GM20000 (cell line): ENCODE data around the gene BEST1.
"Not testable (repeated sequence)": the region's sequence is repeated elsewhere in the genome, so short reads cannot be mapped to it uniquely, and the experiment has no call there.

Experiments
- DNase-seq: peaks from one replicate; pipeline ENCODE4 v3.0.0; 2012; ENCODE audit warnings: low spot score
- TF ChIP-seq, protein P1 (sequence below): IDR thresholded peaks from 2 replicates; pipeline ENCODE4 v1.5.1; 2012; ENCODE audit warnings: mild to moderate bottlenecking, control low read depth; ENCODE audit errors: extremely low read depth, missing control alignments

Gene BEST1

DNA sequence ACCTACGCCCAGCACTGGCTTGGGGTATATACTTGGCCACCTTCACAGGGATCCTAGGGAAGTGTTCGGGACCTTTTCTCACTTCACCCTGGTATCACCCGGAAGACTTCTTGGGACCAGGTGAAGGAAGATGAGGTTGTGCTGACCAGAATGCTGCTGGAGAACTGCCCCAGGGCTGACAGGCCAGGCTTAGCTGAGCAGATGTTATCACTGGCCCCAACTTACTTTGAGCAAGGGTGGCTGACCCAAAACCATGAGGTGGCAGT is 12.8 kb downstream of the BEST1 start:
- TF ChIP-seq, protein P1, sequence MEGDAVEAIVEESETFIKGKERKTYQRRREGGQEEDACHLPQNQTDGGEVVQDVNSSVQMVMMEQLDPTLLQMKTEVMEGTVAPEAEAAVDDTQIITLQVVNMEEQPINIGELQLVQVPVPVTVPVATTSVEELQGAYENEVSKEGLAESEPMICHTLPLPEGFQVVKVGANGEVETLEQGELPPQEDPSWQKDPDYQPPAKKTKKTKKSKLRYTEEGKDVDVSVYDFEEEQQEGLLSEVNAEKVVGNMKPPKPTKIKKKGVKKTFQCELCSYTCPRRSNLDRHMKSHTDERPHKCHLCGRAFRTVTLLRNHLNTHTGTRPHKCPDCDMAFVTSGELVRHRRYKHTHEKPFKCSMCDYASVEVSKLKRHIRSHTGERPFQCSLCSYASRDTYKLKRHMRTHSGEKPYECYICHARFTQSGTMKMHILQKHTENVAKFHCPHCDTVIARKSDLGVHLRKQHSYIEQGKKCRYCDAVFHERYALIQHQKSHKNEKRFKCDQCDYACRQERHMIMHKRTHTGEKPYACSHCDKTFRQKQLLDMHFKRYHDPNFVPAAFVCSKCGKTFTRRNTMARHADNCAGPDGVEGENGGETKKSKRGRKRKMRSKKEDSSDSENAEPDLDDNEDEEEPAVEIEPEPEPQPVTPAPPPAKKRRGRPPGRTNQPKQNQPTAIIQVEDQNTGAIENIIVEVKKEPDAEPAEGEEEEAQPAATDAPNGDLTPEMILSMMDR = no peak
- no peak for DNase-seq

DNA sequence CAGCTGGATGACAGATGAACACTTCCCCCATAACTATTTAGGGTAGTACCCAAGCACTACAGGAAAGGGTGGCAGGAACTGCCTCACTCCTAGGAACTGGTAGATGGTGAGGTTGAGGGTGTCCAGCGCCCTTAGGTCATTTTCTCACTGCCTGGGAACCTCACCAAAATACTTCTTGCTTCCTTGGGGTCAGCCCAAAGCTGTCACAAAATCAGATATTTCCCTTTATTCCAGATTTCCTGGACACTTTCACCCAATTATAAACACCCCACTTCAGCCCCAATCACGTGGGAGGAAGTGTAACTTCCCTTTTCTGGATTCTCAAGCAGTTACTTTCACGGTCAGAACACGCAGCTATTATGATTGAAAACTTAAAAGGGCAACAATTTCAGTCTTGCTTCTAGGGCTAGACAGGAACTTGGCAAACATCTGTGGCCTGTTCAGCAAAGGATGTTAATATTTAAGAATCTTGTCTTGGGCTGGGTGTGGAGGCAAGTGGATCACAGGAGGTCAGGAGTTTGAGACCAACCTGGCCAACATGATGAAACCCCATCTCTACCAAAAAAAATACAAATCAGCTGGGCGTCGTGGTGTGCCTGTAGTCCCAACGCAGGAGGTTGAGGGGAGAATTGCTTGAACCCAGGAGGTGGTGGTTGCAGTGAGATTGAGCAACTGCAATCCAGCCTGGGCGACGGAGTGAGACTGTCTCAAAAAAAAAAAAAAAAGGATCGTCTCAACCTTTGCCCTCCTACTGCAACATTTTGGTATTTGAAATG is 13.3 kb downstream of the BEST1 start:
- TF ChIP-seq, protein P1 = no peak
- no peak for DNase-seq

DNA sequence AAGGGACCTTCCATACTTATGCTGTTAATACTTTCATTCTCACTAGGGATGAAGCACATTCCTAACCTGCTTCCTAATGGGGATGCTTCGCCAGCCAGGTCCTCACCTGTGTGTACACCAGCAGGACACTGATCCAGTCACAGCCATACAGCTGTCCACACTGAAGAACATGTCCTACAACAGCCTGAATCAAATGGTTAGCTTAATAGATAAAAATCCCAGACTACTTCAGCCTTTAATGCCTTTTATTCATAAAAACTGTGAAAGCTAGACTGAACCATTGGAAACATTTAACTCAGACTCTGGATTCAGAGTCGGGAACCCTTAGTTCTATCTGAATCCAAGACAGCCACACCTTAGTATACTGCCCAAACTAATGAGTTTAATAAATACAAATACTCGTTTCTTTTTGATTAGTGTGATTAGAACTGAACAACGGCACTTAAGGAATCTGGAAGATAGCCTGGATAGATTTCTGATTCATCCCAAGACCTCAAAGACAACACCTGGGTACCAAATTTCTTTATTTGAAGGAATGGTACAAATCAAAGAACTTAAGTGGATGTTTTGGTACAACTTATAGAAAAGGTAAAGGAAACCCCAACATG is 14.0 kb downstream of the BEST1 start:
- TF ChIP-seq, protein P1 = no peak
- DNase-seq = no peak

DNA sequence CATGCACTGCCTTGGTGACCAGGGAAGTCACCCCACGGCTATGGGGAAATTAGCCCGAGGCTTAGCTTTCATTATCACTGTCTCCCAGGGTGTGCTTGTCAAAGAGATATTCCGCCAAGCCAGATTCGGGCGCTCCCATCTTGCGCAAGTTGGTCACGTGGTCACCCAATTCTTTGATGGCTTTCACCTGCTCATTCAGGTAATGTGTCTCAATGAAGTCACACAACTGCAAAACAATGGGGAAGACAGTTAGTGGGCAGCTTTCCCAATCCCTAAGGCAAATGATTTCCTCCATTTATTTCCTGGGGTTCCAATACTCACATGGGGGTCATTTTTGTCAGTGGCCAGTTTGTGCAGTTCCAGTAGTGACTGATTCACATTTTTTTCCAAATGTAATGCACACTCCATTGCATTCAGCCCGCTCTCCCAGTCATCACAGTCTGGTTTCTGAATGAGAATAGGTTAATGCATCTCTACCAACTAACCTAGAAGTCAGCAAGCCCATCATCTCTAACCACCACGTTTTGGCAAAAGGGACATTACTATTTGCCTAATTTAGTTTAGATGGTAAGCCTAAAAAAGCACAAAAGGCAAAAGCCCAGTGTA is 14.6 kb downstream of the BEST1 start:
- not testable (repeated sequence) for DNase-seq

DNA sequence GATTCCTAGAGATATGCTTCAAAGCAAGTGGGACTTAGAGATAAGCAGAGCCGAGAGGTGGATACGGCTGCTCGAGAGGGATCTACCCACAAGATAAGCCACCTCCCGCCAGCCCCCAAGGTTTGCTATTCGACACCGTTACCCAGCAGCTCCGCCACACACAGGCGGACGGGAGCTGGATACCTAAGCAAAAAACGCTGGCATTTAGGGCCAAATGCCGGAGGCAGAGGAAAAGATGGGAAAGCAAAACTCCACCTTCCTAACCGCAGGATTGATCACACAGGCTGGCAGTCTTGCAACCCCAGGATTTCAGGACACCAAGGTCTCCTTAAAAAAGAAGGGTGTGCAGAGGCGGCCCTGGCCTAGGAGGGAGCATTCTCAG is 16.6 kb downstream of the BEST1 start:
- no peak for DNase-seq
- TF ChIP-seq, protein P1 = no peak

DNA sequence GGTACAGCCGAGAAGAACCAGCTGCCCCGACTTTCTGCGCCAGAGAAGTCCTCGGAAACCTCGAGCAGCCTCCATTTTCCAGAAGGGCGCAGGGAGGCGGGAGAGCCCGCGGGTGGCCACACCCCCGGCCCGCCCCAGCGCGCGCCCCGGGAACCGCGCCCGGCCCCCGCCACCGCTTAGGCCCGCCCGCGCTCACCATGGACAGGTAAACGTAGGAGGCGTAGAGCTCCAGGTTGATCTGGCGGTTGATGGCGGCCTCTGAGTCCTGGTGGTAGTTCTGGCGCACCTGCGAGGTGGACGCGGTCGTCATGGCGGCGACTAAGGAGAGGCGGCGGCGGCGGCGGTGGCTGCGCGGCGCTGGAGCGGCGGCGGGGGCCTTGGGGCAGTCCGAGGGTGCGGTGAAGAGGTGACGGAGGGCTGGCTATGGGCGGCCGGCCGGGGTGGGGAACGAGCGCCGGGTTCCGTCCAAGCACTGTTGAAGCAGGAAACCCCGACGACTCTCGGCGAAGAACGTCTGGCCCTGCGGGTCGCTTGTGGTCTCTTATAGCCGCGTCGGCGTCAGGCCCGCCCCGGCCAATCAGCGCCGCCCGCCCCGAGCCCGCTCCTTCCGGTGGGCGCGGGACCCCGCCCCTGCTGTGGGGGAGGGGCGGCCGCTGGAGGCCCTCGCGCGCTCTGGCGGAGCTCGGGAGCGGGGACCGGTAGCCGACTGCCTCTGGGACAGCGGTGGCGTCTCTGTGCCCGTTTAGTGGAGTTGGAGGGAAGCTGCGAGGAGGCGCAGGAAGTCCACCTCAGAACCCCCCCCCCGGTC is 17.2 kb downstream of the BEST1 start, which contains the start of gene FTH1:
Gene FTH1 (minus strand): TSS at position 519 of the 808 bp plus-strand sequence. CDS start 209 bp downstream, at position 310.
- TF ChIP-seq, protein P1 = no peak

DNA sequence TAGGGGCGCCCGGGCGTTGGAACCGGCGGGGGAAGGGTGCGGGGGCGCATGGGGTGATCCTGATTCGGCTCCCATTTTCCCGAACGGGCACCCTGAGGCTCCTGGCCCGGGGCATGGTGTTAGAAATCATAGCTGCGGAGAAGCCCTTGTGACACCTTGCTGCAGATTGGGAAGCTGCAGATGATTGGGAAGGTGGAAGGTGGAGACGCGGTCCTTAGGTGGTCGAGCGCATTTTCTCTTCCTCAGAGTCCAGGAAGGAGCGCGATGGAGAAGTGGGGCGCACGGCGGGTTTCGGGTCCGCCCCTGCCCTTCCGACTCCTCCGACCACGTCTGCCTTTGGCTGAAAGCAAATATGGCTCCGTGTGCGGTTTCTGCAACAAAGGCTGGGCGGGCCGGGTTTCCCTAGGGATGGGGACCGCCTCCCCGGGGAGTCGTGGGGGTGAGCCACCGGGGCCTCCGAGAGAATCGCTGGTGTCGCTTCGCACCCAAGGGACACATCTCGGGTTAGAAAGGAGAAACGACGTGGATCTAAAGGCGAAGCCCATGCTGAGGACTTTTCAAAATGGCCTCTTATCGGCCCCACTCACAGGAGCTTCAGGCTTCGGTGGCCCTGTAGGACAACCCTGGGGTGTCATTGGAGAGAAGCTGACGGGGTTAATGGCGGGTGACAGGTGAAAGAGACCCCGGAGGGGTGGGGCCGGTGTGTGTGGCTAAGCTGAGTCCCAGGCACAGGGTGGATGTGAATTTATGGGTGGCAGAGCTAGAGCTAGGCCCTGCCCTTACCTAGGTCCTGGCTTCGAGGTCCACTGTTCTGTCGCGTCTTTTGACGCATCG is 18.0 kb downstream of the BEST1 start:
- peak; percentile 73 for DNase-seq
- TF ChIP-seq, protein P1 = no peak

More for the DNA sequence above, 17.2 kb downstream of the BEST1 start, which contains the start of gene FTH1:
- peak; percentile 96 for DNase-seq
